Thymus (tissue), 11 donors: Measurements from ENCODE around the gene SPINK4. TPM values are rescaled to one million over a fixed set of nuclear protein-coding genes. Genes with fewer than 3 reads are reported as not detected.

Experiments
- DNase-seq, 9 donors: peaks; one replicate each; pipeline ENCODE4 v3.0.0-alpha.2; 2013; ENCODE audit warnings: low spot score in 9 of 9, low read depth in 6 of 9, missing footprints in 1 of 9
- H3K27ac ChIP-seq, 2 donors: one replicate each; pipeline ENCODE4 v1.5.1; 2013; ENCODE audit warnings: control low read depth in 1 of 2, low read depth in 1 of 2, low read length in 1 of 2, mild to moderate bottlenecking in 1 of 2, moderate library complexity in 1 of 2
- H3K27me3 ChIP-seq, 2 donors: one replicate each; pipeline ENCODE4 v1.5.1; 2013; ENCODE audit warnings: low read length in 1 of 2; ENCODE audit not compliant: control insufficient read depth in 2 of 2, insufficient read depth in 1 of 2
- H3K36me3 ChIP-seq, 2 donors: one replicate each; pipeline ENCODE4 v1.5.1; 2013; ENCODE audit warnings: low read length in 1 of 2, mild to moderate bottlenecking in 1 of 2, moderate library complexity in 1 of 2; ENCODE audit not compliant: control insufficient read depth in 2 of 2, insufficient read depth in 2 of 2
- H3K4me1 ChIP-seq, 2 donors: one replicate each; pipeline ENCODE4 v1.5.1; 2013; ENCODE audit warnings: low read length in 2 of 2; ENCODE audit not compliant: control insufficient read depth in 2 of 2, insufficient read depth in 2 of 2
- H3K4me3 ChIP-seq, 2 donors: one replicate each; pipeline ENCODE4 v1.5.1; 2013; ENCODE audit warnings: low read length in 2 of 2, control low read depth in 1 of 2, mild to moderate bottlenecking in 1 of 2
- H3K9me3 ChIP-seq, 2 donors: one replicate each; pipeline ENCODE4 v1.5.1; 2013; ENCODE audit warnings: low read length in 1 of 2, mild to moderate bottlenecking in 1 of 2; ENCODE audit not compliant: control insufficient read depth in 2 of 2, insufficient read depth in 1 of 2
- WGBS: extraction: QIAGEN DNeasy Blood & Tissue Kit; methylation state at CpG from one replicate; pipeline ENCODE4 v1.1.7; 2013; 5-methylcytosine and 5-hydroxymethylcytosine counted together
- polyA plus RNA-seq: library from polyadenylated mRNA; stranded (reverse); fragments of 200-250 nt; gene quantifications from one replicate; pipeline ENCODE4 v1.2.3, GENCODE V29; 2013
- total RNA-seq: library from RNA; stranded (reverse); fragments of 120-200 nt; gene quantifications from one replicate; pipeline ENCODE4 v1.2.4, GENCODE V29; 2013
- donor health status: healthy.

SPINK4 gene
- total and polyA plus RNA-seq, 2 donors, result 0.38 to 2.1 TPM

- DNase-seq, result no peak
- no peaks in the 10 kb centered on the region for H3K4me1 ChIP-seq
Measured at GRCh38 chr9:33249087-33249658, 9.2 kb downstream of the SPINK4 start.

DNA sequence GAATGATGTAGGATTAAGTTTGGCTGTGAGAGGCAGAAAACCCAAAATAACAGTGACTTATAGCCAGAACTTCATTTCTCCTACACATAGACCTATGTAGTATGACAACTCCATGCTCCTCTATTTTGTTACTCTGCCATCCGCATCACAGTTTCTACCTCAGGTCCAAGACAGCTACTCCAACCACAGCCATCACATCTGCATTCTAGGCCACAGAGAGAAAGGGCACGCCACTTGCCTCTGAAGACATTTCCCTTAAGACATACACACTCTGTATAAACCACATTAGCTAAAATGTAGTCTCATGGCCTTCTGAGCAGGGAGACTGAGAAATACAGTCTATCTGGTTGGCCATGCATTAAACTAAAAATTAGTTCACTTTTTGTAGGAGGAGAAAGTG lies 10.0 kb downstream of the SPINK4 start:
- 95% methylated on average over 2 of the region's 2 CpGs for WGBS
- H3K4me3 ChIP-seq, result no peak overlapping the region
- peaks cover 25 to 39% of the 10 kb centered on the region in 2 donors for H3K36me3 ChIP-seq
- no peaks in the 10 kb centered on the region for H3K27me3 ChIP-seq
- H3K27ac ChIP-seq, result peak overlapping the region in 1 of 2 donors; percentile 18
- no peak for DNase-seq
- H3K9me3 ChIP-seq, result no peaks in the 10 kb centered on the region
- H3K4me1 ChIP-seq, result no peaks in the 10 kb centered on the region

More at GRCh38 chr9:33249087-33249658, 9.2 kb downstream of the SPINK4 start:
- Histone ChIP-seq H3K36me3 (peaks cover 17 to 30% of the 10 kb centered on the region in 2 donors), H3K27ac (no peak overlapping the region), H3K4me3 (no peak overlapping the region), H3K27me3 (no peaks in the 10 kb centered on the region), H3K9me3 (peaks cover 0 to 1% of the 10 kb centered on the region in 2 donors)
- WGBS, result 86% methylated on average over 6 of the region's 6 CpGs

- no peak overlapping the region for H3K27ac ChIP-seq
- peaks cover 30 to 44% of the 10 kb centered on the region in 2 donors for H3K36me3 ChIP-seq
- no peaks in the 10 kb centered on the region for H3K9me3 ChIP-seq
- H3K27me3 ChIP-seq, result no peaks in the 10 kb centered on the region
- H3K4me3 ChIP-seq, result no peak overlapping the region
- no peaks in the 10 kb centered on the region for H3K4me1 ChIP-seq
- WGBS, result 94% methylated on average over 1 of the region's 1 CpG
- DNase-seq, result no peak
Measured at GRCh38 chr9:33250458-33250995, 10.6 kb downstream of the SPINK4 start.

GRCh38 chr9:33254211-33254610 lies 14.2 kb downstream of the SPINK4 start:
- Histone ChIP-seq H3K4me3 (no peak overlapping the region), H3K36me3 (peaks cover 60% of the 10 kb centered on the region in 2 donors), H3K4me1 (no peaks in the 10 kb centered on the region), H3K27ac (no peak overlapping the region), H3K27me3 (no peaks in the 10 kb centered on the region), H3K9me3 (no peaks in the 10 kb centered on the region)
- 99% methylated on average over 4 of the region's 4 CpGs for WGBS
- DNase-seq, result no peak

- H3K27ac ChIP-seq, result no peak overlapping the region
- H3K4me3 ChIP-seq, result no peak overlapping the region
- peaks cover 63 to 68% of the 10 kb centered on the region in 2 donors for H3K36me3 ChIP-seq
- no peaks in the 10 kb centered on the region for H3K9me3 ChIP-seq
- H3K4me1 ChIP-seq, result no peaks in the 10 kb centered on the region
- H3K27me3 ChIP-seq, result no peaks in the 10 kb centered on the region
- no peak for DNase-seq
- WGBS, result 97% methylated on average over 8 of the region's 8 CpGs
Measured at GRCh38 chr9:33255014-33255413, 15.0 kb downstream of the SPINK4 start.

- Histone ChIP-seq H3K4me3 (no peak overlapping the region), H3K27ac (no peak overlapping the region)
- 95% methylated on average over 4 of the region's 4 CpGs for WGBS
Measured at GRCh38 chr9:33255471-33255870, 15.5 kb downstream of the SPINK4 start.

GRCh38 chr9:33256236-33256635 lies 16.3 kb downstream of the SPINK4 start:
- Histone ChIP-seq H3K36me3 (peaks cover 64 to 80% of the 10 kb centered on the region in 2 donors), H3K9me3 (no peaks in the 10 kb centered on the region), H3K27ac (no peak overlapping the region), H3K27me3 (no peaks in the 10 kb centered on the region), H3K4me3 (no peak overlapping the region), H3K4me1 (no peaks in the 10 kb centered on the region)
- WGBS, result 97% methylated on average over 2 of the region's 2 CpGs
- no peak for DNase-seq

More at GRCh38 chr9:33255471-33255870, 15.5 kb downstream of the SPINK4 start:
- H3K4me1 ChIP-seq, result no peaks in the 10 kb centered on the region
- no peak for DNase-seq
- H3K9me3 ChIP-seq, result no peaks in the 10 kb centered on the region
- H3K27me3 ChIP-seq, result no peaks in the 10 kb centered on the region
- H3K36me3 ChIP-seq, result peaks cover 66 to 73% of the 10 kb centered on the region in 2 donors

DNA sequence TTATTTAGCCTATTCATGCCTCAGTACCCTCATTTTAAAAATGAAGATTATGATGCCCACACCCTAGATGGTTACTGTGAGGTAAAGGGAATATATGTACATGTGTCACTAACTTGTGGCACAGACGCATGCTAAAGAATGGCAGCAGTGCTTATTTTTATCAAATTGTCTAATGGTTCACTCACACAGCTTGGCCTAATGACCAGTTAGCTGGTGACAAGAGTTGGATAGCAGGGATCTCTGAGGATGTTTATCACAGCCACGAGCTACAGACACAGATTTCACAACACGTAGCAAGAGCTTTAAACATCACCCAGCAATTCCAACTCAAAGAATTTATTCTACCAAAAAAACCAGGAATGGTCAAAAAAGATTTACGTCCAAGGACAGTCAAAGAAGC lies 17.3 kb downstream of the SPINK4 start:
- no peak overlapping the region for H3K27ac ChIP-seq
- 97% methylated on average over 4 of the region's 4 CpGs for whole genome bisulfite sequencing
- no peak for DNase-seq
- H3K36me3 ChIP-seq, result peaks cover 67 to 87% of the 10 kb centered on the region in 2 donors
- no peaks in the 10 kb centered on the region for H3K9me3 ChIP-seq
- no peaks in the 10 kb centered on the region for H3K4me1 ChIP-seq
- H3K4me3 ChIP-seq, result no peak overlapping the region
- no peaks in the 10 kb centered on the region for H3K27me3 ChIP-seq

GRCh38 chr9:33260372-33260771 lies 20.4 kb downstream of the SPINK4 start:
- Histone ChIP-seq H3K36me3 (peaks cover 42 to 61% of the 10 kb centered on the region in 2 donors), H3K9me3 (no peaks in the 10 kb centered on the region), H3K27ac (no peak overlapping the region), H3K27me3 (no peaks in the 10 kb centered on the region), H3K4me3 (no peak overlapping the region), H3K4me1 (peaks cover 4 to 14% of the 10 kb centered on the region in 2 donors)
- DNase-seq, result no peak
- 96% methylated on average over 1 of the region's 1 CpG for WGBS
